ENCODE data around the gene CD163L1.

Gene CD163L1

DNA sequence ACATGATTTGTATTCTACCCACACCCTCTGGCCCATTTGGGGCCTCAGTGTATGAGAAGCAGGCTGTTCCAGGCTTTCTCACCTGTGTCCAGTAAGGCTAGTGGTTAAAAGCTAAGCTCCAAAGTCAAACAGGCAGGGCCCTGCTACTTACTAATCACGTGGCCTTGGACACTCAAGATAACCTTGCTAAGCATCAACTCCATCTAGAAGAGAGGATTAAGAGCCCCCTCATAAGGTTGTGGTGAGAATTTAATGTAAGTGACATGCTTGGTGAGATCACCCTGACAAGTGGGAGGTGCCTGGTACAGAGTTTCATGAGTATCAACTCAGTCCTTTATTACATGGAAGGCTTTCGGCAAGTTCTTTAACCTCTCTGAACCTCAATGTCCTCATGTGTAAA lies 122.3 kb downstream of the CD163L1 start:
- no peak for DNase-seq

DNA sequence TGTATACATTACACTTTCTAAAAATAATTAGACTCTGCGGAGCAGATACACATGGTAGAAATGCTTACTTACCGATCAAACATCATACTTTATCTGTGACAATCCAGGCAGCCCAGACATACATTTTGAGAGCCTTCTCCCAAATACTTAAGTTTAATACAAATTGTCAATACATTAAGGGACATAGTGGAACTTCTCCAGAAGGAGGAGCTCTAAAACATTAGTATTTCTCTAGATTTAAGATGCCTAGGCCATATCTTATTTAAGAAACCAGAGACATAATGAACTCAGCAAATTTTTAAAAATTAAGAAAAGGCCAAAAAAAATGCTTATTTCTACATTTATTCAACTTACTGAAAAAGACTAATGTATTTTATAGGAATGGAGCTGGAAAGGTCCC lies 124.0 kb downstream of the CD163L1 start:
- no peak for DNase-seq

DNA sequence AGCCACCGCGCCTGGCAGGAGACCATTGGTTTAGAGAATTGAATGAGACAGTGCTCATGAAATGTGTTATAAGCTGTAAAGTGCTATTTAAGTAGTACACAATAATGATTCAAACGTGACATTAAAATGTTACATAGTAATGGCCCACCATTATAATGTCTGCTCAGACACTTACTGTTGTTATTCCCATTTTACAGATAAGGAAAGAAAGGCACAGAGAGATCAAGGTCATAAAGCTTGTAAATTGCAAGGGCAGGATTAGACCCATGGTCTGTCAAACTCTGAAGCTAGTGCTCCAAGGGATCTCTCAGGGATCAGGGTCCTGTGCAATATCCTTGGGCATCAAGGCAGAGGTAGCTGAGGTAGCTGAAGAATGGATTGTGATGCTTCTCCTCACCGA lies 133.9 kb downstream of the CD163L1 start:
- DNase-seq: no peak
